Stimulated activated CD4-positive, alpha-beta T cell treated with anti-CD3 and anti-CD28 coated beads, Interleukin-12 subunit alpha, Interleukin-12 subunit beta, amount 100 ng/mL, for 48 hours (primary cell): ENCODE results near the gene HSPB1.
"Not testable (repeated sequence)": the region's sequence is repeated elsewhere in the genome, so short reads cannot be mapped to it uniquely, and the experiment has no call there.

ENCODE experiments used
- DNase-seq, 3 donors: peaks; one replicate each; pipeline ENCODE4 v3.0.0-alpha.2; 2020; ENCODE audit warnings: low read depth in 2 of 3, low spot score in 1 of 3

Gene HSPB1

DNA sequence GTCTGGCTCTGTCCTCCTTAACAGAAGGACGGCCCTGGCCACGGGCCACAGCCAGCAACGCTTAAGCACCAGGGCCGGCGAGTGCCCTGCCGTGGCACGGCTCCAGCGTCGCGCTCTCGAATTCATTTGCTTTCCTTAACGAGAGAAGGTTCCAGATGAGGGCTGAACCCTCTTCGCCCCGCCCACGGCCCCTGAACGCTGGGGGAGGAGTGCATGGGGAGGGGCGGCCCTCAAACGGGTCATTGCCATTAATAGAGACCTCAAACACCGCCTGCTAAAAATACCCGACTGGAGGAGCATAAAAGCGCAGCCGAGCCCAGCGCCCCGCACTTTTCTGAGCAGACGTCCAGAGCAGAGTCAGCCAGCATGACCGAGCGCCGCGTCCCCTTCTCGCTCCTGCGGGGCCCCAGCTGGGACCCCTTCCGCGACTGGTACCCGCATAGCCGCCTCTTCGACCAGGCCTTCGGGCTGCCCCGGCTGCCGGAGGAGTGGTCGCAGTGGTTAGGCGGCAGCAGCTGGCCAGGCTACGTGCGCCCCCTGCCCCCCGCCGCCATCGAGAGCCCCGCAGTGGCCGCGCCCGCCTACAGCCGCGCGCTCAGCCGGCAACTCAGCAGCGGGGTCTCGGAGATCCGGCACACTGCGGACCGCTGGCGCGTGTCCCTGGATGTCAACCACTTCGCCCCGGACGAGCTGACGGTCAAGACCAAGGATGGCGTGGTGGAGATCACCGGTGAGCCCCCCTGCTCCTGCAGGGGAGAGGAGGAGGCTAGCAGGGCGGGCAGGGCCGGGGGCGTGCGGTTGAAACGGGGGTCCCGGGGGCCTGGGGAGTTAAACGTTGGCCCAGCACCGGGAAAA, at the start of gene HSPB1:
Gene HSPB1 (plus strand): TSS at position 327 of the 855 bp plus-strand sequence. CDS start 40 bp downstream, at position 367.
- DNase-seq: peak in 2 of 3 donors; percentile 13 to 35

DNA sequence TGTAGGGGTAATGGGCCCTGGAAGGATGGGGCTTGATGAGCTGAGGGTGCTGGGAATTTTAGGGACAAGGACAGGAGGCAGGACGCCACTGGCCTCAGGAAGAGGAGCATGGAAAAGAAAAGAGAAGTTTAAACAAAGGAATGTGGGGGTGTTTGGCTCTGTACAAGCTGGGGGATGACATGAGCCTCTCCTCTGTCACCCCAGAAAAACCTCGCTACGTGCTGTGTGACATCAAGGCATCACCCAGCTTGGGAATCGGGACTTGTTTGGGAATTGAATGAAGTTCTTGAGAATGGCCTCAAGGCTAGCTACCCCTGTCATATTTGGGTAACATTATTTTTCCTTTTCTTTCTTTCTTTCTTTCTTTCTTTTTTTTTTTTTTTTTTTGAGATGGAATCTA, 47.7 kb upstream of the HSPB1 start:
- no peak for DNase-seq

- no peak for DNase-seq
Observed at GRCh38 chr7:76257973-76258372, 44.5 kb upstream of the HSPB1 start.

- no peak for DNase-seq
Observed at GRCh38 chr7:76259124-76260093, 43.1 kb upstream of the HSPB1 start.

DNA sequence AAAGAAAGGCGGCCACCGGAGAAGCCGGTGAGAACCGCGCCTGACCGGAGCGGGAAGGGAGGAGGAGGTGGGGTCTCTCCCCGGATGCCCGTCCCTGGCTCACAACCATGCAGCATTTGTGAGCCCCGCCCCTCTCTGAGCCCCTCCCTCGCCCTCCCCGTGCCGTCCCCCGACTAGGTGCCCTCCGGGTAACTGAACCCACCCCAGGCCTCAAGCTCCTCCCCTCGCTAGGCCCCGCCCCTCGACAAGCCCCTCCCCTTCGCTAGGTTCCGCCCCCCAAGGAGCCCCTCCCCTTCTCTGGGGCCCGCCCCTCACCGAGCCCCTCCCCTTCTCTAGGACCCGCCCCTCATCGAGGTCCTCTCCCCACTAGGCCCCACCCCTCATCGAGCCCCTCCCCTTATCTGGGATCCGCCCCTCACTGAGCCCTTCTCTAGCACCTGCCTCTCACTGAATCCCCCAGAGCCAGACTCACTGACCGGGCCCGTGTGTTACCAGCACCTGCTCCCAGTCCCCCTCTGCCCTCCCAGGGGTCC, 42.2 kb upstream of the HSPB1 start:
- DNase-seq: peak; percentile 26 to 41 (median 30)

DNA sequence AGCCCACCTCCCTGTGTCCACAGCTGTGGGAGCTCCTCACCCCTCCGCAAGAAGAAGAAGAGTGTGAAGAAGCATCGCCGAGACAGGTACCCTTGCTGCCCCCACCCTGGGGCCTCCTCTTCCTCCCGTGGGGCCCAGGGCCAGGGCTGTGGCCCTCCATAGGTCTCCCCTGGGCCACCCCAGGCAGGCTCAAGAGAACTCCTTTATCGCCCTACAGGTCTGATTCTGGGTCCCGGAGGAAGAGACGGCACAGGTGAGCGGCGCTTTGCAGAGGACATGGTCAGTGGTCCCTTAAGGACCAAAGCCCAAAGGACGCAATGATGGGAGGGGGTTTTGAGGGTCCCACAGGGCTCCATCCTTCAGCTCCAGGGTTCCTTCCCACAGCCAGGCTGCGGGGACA, 41.1 kb upstream of the HSPB1 start:
- no peak for DNase-seq

DNA sequence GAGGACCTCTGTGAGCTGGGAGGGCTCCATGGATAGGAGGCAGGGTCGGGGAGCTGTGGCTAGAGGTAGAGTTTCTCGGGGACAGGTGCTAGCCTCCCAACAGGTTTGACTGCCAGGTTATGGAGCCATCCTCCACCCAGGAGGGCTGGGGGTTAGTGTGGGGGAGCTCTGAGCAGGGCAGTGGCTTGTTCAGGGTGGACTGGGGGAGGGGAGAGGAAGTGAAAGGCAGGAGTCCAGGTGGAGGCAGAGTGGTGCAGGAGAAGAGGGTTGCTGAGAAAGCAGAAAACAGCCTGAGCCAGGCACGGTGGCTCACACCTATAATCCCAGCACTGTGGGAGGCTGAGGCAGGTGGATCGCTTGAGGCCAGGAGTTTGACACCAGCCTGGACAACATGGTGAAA, 40.5 kb upstream of the HSPB1 start:
- DNase-seq: no peak

GRCh38 chr7:76262683-76263402, 39.6 kb upstream of the HSPB1 start:
- peak in 2 of 3 donors; percentile 29 to 32 for DNase-seq

- no peak for DNase-seq
Observed at GRCh38 chr7:76265299-76265698, 37.2 kb upstream of the HSPB1 start.

DNA sequence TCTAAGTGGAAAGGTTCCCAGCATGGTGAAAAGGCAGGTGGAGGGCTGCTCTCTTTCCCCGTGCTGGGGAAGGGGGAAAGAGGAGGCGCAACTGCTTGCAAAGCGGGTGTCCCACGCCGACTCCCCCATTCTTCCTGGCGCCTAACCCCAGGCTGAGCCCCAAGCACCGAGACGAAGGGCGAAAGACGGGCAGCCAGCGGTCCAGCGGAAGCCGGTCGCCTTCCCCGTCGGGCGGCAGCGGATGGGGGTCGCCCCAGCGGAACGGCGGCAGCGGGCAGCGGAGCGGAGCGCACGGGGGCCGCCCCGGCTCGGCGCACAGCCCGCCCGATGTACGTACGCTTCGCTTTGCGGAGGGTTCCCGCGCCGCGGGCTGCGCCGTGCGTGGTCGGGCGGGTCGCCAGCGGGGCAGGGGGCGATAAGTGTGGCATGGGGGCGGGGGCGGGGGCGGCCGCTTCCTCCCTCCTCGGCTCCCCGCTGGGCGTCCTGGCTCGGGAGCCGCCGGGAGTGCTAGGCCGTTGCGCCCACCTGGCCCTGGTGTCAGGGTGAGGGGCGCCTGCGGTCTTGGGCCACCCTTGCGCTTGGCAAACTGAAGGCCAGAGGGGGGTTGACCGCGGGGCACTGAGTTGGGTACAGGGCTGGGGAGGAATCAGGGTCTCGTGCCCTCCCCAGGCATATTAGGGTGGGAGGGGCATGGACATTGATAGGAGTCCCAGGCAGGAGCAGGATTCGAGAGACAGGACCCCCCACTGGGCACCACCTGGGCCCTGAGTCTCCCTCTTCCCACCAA, 35.2 kb upstream of the HSPB1 start:
- DNase-seq: no peak

- DNase-seq: no peak
Observed at GRCh38 chr7:76267894-76268183, 34.6 kb upstream of the HSPB1 start.

GRCh38 chr7:76268376-76268775, 34.1 kb upstream of the HSPB1 start:
- no peak for DNase-seq

DNA sequence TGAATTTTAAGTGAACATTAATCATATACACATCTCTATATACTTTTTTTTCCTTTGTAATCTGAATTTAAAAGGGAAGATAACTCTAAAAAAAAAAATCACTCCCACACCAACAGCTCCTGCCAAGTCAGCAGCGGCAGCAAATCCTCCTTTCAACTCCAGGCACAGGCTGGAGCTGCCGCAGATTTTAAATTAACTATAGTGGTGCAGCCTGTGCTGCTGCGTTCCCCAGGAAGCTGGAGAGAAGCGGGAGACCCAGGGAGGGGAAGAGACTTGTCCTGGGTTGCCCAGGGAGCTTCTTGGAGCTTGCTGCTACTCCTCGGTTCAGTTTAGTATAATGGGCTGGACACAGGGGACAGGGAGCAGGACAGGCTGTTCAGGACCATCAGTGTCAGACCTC, 32.6 kb upstream of the HSPB1 start:
- DNase-seq: no peak

GRCh38 chr7:76271384-76271783, 31.1 kb upstream of the HSPB1 start:
- not testable (repeated sequence) for DNase-seq

DNA sequence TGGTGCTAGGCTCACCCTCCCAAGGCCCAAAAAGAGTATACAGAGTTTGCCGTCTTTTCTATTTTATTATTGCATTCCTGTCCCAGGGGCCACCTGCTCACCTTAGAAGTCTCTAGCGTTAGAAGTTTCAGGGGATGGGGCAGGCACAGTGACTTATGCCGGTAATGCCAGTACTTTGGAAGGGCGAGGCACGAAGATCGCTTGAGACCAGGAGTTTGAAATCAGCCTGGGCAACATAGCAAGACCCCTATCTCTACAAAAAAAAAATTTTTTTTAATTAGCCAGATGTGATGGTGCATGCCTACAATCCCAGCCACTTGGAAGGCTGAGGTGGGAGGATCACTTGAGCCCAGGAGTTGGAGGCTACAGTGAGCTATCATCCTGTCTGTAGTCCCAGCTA, 30.3 kb upstream of the HSPB1 start:
- no peak for DNase-seq

DNA sequence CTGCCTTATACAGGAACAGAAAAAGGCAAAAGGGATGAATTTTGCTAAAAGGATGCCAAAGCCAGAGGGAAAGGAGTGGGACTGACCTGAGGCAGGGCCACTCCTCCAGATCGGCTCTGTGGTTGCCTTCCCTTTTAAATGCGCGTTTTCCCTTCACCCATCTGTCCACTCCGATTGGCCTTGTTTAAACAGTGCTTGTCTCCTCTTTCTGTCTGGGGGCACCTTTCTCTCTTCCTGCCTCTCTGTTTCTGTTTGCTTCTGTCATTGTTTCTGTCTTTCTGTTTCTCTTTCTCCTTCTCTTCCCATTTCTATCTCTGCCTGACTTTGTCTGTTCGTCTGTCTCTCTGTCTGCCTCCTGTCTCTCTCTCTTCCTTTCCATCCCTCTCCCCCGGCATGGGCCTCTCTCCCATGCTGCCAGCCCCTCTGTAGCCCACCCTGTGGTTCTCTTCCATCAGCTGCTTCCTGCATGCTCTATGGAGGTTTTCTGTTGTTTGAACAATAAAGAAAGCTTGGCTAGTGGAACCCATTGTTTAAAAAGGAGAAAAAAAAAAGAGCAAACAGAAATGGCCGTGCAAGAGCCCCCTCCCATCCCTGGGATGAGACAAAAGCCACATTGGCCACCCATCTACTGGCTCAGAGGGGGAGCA, 29.5 kb upstream of the HSPB1 start:
- DNase-seq: no peak

GRCh38 chr7:76273503-76273902, 29.0 kb upstream of the HSPB1 start:
- no peak for DNase-seq

DNA sequence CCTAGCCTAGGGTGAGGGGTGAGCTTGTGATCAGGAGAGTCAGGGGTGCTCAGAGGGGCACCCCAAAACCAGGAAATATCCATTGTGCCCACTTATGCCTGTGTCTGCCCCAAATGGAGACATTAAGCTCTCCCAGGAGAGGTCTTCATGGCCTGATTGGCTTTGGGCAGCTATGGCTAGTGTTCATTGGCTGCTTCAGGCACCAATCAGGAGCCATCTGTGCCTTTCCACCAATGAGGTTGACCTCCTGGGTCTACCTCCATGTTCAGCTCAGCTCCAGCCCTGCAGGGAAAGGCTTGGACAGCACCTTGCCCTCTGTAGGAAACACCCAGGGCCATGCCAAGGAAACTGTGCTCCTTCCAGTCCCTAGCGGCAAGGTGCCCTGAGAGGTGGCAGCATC, 23.9 kb upstream of the HSPB1 start:
- DNase-seq: no peak

- no peak for DNase-seq
Observed at GRCh38 chr7:76280408-76280807, 22.1 kb upstream of the HSPB1 start.
